ENCODE results near the gene CD300E.
"Not testable (repeated sequence)": the region's sequence is repeated elsewhere in the genome, so short reads cannot be mapped to it uniquely, and the experiment has no call there.

The CD300E gene

GRCh38 chr17:74623693-74624093 lies at the start of gene CD300E:
CD300E (minus strand) TSS chr17:74623738; CDS start chr17:74623621, 117 bp downstream.
- no peak for DNase-seq

- no peak for DNase-seq
Measured at GRCh38 chr17:74671031-74671771, 47.7 kb upstream of the CD300E start.

GRCh38 chr17:74670329-74670728 lies 46.8 kb upstream of the CD300E start:
- DNase-seq, result no peak

GRCh38 chr17:74663561-74663960 lies 40.0 kb upstream of the CD300E start:
- DNase-seq, result no peak

- no peak for DNase-seq
Measured at GRCh38 chr17:74659889-74660288, 36.4 kb upstream of the CD300E start.

GRCh38 chr17:74658620-74659019 lies 35.1 kb upstream of the CD300E start:
- no peak for DNase-seq

GRCh38 chr17:74654742-74655141 lies 31.2 kb upstream of the CD300E start:
- no peak for DNase-seq

GRCh38 chr17:74652020-74652419 lies 28.5 kb upstream of the CD300E start:
- DNase-seq, result no peak

GRCh38 chr17:74649909-74650308 lies 26.4 kb upstream of the CD300E start:
- no peak for DNase-seq

GRCh38 chr17:74647871-74648672 lies 24.5 kb upstream of the CD300E start:
- DNase-seq, result no peak

GRCh38 chr17:74646231-74646630 lies 22.7 kb upstream of the CD300E start:
- DNase-seq, result no peak

GRCh38 chr17:74645010-74645409 lies 21.5 kb upstream of the CD300E start:
- DNase-seq, result no peak

GRCh38 chr17:74644419-74644818 lies 20.9 kb upstream of the CD300E start:
- no peak for DNase-seq

- DNase-seq, result no peak
Measured at GRCh38 chr17:74643826-74644225, 20.3 kb upstream of the CD300E start.

- DNase-seq, result no peak
Measured at GRCh38 chr17:74642995-74643394, 19.5 kb upstream of the CD300E start.

GRCh38 chr17:74642556-74642955 lies 19.0 kb upstream of the CD300E start:
- DNase-seq, result no peak

- no peak for DNase-seq
Measured at GRCh38 chr17:74641958-74642298, 18.4 kb upstream of the CD300E start.

- DNase-seq, result no peak
Measured at GRCh38 chr17:74641224-74641957, 17.9 kb upstream of the CD300E start.

- DNase-seq, result no peak
Measured at GRCh38 chr17:74639704-74640151, 16.2 kb upstream of the CD300E start.

- DNase-seq, result no peak
Measured at GRCh38 chr17:74637926-74638325, 14.4 kb upstream of the CD300E start.

- DNase-seq, result no peak
Measured at GRCh38 chr17:74637265-74637664, 13.7 kb upstream of the CD300E start.

GRCh38 chr17:74636541-74637085 lies 13.1 kb upstream of the CD300E start:
- not testable (repeated sequence) for DNase-seq

- peak in 1 of 2 experiments; percentile 73 for DNase-seq
Measured at GRCh38 chr17:74635418-74635817, 11.9 kb upstream of the CD300E start.
